Mesendoderm (in vitro differentiated cells): ENCODE measurements around the gene MRPL33. TPM values are rescaled to one million over a fixed set of nuclear protein-coding genes. Genes with fewer than 3 reads are reported as not detected.

ENCODE experiments used
- DNase-seq: peaks from one replicate; pipeline ENCODE4 v3.0.0; 2013
- H2AK5ac ChIP-seq: 2 replicates; pipeline ENCODE4 v1.6.1; 2013; ENCODE audit warnings: low read length, inconsistent platforms
- H2BK120ac ChIP-seq: 2 replicates; pipeline ENCODE4 v1.6.1; 2013; ENCODE audit warnings: low read depth, mild to moderate bottlenecking, low read length, moderate library complexity, mixed read lengths
- H2BK15ac ChIP-seq: replicated peaks from 2 replicates; pipeline ENCODE4 v1.6.1; 2013; ENCODE audit warnings: low read depth, mild to moderate bottlenecking, moderate library complexity
- H2BK5ac ChIP-seq: 2 replicates; pipeline ENCODE4 v1.6.1; 2013; ENCODE audit warnings: low read length, inconsistent platforms
- H3K18ac ChIP-seq: 2 replicates; pipeline ENCODE4 v1.6.1; 2013; ENCODE audit warnings: mild to moderate bottlenecking, low read length, mixed read lengths
- H3K23ac ChIP-seq: one replicate; pipeline ENCODE4 v1.6.1; 2013; ENCODE audit warnings: low read length
- H3K27ac ChIP-seq: 2 replicates; pipeline ENCODE4 v1.5.1; 2013; ENCODE audit warnings: low read depth, mild to moderate bottlenecking, inconsistent platforms, low read length, moderate library complexity
- H3K27me3 ChIP-seq: 2 replicates; pipeline ENCODE4 v1.6.1; 2013; ENCODE audit warnings: low read length, control low read depth, mild to moderate bottlenecking, inconsistent platforms; ENCODE audit not compliant: insufficient read depth, poor library complexity
- H3K36me3 ChIP-seq: 2 replicates; pipeline ENCODE4 v1.6.1; 2013; ENCODE audit warnings: low read length, inconsistent platforms; ENCODE audit not compliant: control insufficient read depth, insufficient read depth
- H3K4ac ChIP-seq: one replicate; pipeline ENCODE4 v1.6.1; 2013; ENCODE audit warnings: low read depth, mild to moderate bottlenecking, low read length, moderate library complexity
- H3K4me1 ChIP-seq: 2 replicates; pipeline ENCODE4 v1.6.1; 2013; ENCODE audit warnings: low read depth, low read length, inconsistent platforms; ENCODE audit not compliant: control insufficient read depth
- H3K4me2 ChIP-seq: 2 replicates; pipeline ENCODE4 v1.6.1; 2013; ENCODE audit warnings: low read length
- H3K4me3 ChIP-seq: 2 replicates; pipeline ENCODE4 v1.5.1; 2013; ENCODE audit warnings: mild to moderate bottlenecking, low read length
- H3K56ac ChIP-seq: one replicate; pipeline ENCODE4 v1.6.1; 2013; ENCODE audit warnings: low read length
- H3K79me1 ChIP-seq: 2 replicates; pipeline ENCODE4 v1.6.1; 2013; ENCODE audit warnings: low read length, inconsistent platforms
- H3K79me2 ChIP-seq: 2 replicates; pipeline ENCODE4 v1.6.1; 2013; ENCODE audit warnings: mild to moderate bottlenecking, low read length; ENCODE audit not compliant: control insufficient read depth, insufficient read depth
- H3K9ac ChIP-seq: 2 replicates; pipeline ENCODE4 v1.6.1; 2013; ENCODE audit warnings: low read length, inconsistent platforms
- H4K5ac ChIP-seq: one replicate; pipeline ENCODE4 v1.6.1; 2013; ENCODE audit warnings: low read length
- H4K8ac ChIP-seq: one replicate; pipeline ENCODE4 v1.6.1; 2013; ENCODE audit warnings: low read depth, mild to moderate bottlenecking, control low read depth, low read length, moderate library complexity
- WGBS: extraction: QIAGEN DNeasy Blood & Tissue Kit; methylation state at CpG from one replicate; pipeline ENCODE4 v1.1.7; 2013; ENCODE audit warnings: low lambda C conversion rate, missing lambda C conversion rate; ENCODE audit not compliant: insufficient coverage; ENCODE audit errors: extremely low coverage; 5-methylcytosine and 5-hydroxymethylcytosine counted together
- polyA plus RNA-seq, 2 experiments: library from polyadenylated mRNA; stranded (reverse); fragments of 200-250 nt; gene quantifications; one replicate each; pipeline ENCODE4 v1.2.3, GENCODE V29; 2013

Gene MRPL33
- polyA plus RNA-seq (2013, experiment 1 of 2): 299 TPM
- polyA plus RNA-seq (2013, experiment 2 of 2): 308 TPM

DNA sequence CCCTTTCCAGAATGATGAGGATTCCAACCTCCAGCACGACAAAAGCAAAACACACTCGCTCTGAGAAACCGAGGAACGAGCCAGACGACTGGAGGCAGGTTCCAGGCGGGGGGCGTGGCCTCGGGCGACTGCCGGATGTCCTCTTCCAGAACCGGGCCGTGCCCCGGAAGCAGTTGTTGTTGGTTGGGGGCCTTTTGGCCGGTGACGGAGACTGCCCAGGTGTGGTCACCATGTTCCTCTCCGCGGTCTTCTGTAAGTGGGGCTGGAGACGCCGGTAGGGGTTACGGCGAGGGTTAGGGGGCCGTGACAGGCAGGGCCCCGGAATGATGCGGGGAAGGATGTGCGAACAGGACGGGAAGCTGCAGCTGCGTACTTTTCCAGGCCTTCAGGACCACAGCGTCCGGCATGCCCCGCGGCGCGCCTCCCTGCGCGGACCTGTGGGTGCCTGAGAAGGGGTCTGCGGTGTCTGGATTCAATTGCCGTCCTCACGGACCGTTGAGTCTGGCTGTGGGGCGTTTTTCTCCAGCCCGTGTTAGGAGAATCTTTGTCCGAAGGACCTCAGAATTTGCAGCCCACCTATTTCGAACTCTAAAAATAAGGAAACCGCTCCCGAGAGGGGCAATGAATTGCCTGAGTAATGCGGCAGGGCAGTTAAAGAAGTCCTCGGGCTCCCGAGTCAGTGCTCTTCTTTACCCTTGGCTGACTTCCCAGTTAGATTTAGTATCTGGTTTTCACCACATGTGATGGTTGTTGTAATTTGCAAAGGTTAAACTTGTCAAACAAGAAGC lies at the start of gene MRPL33:
Gene MRPL33 (plus strand): TSS at position 172 of the 788 bp plus-strand sequence. CDS start 59 bp downstream, at position 231.
- Histone ChIP-seq H3K36me3 (no peaks in the 10 kb centered on the region), H3K4me3 (peak within 1 kb of the TSS; percentile 90), H2AK5ac (no peak within 1 kb of the TSS), H2BK120ac (no peak within 1 kb of the TSS), H3K56ac (peak within 1 kb of the TSS; percentile 98), H3K9ac (peak within 1 kb of the TSS; percentile 95), H3K4me1 (peaks cover 3% of the 10 kb centered on the region), H3K79me1 (peaks cover 9% of the 10 kb centered on the region), H3K23ac (peak within 1 kb of the TSS; percentile 51), H3K18ac (peak within 1 kb of the TSS; percentile 24), H3K27me3 (no peaks in the 10 kb centered on the region), H3K4ac (peak within 1 kb of the TSS; percentile 75), H2BK5ac (peak within 1 kb of the TSS; percentile 95), H3K4me2 (peak within 1 kb of the TSS; percentile 89), H3K79me2 (peaks cover 33% of the 10 kb centered on the region), H3K27ac (peak within 1 kb of the TSS; percentile 64), H2BK15ac (no peak within 1 kb of the TSS), H4K5ac (no peak within 1 kb of the TSS), H4K8ac (peak within 1 kb of the TSS; percentile 28)
- whole genome bisulfite sequencing: no CpG with 5 or more reads among the region's 48 CpGs
- DNase-seq: peak; percentile 96

DNA sequence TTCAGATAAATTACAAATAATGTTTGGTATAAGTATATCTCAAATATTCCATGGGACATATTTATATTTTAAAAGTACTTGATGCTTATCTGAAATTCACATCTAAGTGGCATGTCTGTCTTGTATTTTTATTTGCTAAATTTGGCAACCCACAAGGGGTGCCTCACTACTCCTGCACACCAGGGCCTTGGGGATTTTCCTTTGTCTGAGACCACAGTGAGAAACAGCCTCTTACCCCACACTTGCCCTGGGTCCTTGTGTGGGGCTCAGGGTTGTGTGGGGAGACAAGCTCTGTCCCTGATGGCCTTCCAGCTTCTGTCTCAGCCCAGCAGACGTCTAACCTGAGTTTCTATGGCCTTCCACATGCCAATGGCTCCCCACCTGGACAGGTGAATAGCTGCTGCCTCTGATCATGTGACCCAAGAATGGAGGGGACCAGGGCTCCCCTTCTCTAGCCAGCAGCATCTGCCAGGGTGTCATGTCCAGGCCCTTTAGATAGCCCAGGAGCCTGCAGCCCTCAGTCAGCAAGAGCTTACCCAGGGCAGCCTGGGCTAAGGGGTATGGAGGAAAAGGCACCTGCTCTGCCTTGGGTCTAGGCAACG lies 49.5 kb upstream of the MRPL33 start:
- Histone ChIP-seq H3K4me1 (no peaks in the 10 kb centered on the region), H3K27ac (no peak overlapping the region), H3K18ac (no peak overlapping the region), H2BK5ac (no peak overlapping the region), H2BK15ac (no peak overlapping the region), H3K9ac (no peak overlapping the region), H3K56ac (no peak overlapping the region), H3K4ac (no peak overlapping the region), H2BK120ac (no peak overlapping the region), H4K5ac (no peak overlapping the region), H3K36me3 (no peaks in the 10 kb centered on the region), H3K79me2 (no peaks in the 10 kb centered on the region), H3K4me2 (no peak overlapping the region), H2AK5ac (no peak overlapping the region), H3K79me1 (no peaks in the 10 kb centered on the region), H3K27me3 (no peaks in the 10 kb centered on the region), H4K8ac (no peak overlapping the region), H3K23ac (no peak overlapping the region), H3K4me3 (no peak overlapping the region)
- WGBS: no CpG with 5 or more reads among the region's 2 CpGs
- no peak for DNase-seq

DNA sequence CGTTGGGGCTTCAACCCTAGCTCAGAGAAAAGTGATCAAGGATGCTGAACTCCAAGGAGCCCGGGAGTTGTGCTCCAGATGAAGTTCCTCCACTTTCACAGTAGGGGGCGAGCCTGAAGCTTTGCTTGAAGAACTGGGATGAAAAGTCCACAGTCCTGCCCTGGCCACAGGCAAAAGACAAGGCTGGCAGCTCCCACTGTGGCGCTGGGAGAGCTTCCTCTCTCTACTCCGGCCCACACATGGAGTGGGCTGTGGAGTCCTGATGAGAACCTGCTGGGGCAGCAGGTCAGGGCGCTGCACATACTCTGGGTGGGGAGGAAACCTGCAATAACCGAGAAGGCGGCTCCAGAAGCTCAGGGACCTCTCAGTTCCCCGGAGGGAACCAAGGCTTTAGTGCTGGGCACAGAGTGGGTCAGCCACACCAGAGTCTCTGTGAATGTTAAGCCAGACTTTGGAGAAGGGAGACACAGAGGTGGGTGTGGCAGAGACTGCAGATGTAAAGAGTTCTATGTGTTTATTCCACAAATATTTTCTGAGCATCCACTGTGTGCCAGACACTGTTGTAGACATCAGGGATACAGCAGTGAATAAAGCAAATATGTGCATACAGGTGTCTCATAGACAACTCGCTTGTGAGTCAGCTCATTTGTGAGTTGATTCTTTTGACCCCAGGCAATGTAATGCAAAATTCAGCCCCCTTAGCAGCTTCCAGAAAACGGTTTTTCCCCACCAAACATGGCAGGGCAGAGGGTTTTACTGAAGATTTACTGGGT lies 48.0 kb upstream of the MRPL33 start:
- no peaks in the 10 kb centered on the region for H3K79me1 ChIP-seq
- H3K56ac ChIP-seq: no peak overlapping the region
- no peak overlapping the region for H2BK5ac ChIP-seq
- no peaks in the 10 kb centered on the region for H3K27me3 ChIP-seq
- DNase-seq: peak; percentile 84
- no peak overlapping the region for H3K4me2 ChIP-seq
- H2BK15ac ChIP-seq: no peak overlapping the region
- no peaks in the 10 kb centered on the region for H3K4me1 ChIP-seq
- no peak overlapping the region for H3K23ac ChIP-seq
- H3K4ac ChIP-seq: no peak overlapping the region
- no CpG with 5 or more reads among the region's 11 CpGs for WGBS
- no peaks in the 10 kb centered on the region for H3K79me2 ChIP-seq
- H4K5ac ChIP-seq: no peak overlapping the region
- no peak overlapping the region for H3K4me3 ChIP-seq
- no peak overlapping the region for H2BK120ac ChIP-seq
- no peak overlapping the region for H4K8ac ChIP-seq
- no peak overlapping the region for H3K18ac ChIP-seq
- no peak overlapping the region for H3K27ac ChIP-seq
- no peaks in the 10 kb centered on the region for H3K36me3 ChIP-seq
- no peak overlapping the region for H3K9ac ChIP-seq
- H2AK5ac ChIP-seq: no peak overlapping the region

DNA sequence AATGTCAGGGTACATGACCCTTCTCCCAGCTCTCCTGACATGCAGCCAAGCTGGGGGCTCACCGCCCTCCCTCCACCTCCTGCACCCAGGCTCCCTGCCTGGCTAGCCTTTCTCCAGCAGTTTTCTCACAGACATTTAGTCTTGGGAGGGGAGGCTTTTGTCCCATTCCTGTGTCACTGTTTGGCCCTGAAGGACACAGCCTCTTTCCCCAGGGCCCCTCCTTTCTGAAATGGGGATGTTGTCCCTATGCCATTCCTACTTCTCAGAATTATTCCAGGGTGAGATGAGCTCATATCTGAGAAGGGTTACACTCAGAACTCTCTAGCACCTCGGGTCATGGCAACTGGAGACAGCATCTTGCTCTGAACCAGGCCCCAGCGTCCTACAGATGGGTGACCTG lies 47.3 kb upstream of the MRPL33 start:
- no peak overlapping the region for H3K4me2 ChIP-seq
- no peak overlapping the region for H3K18ac ChIP-seq
- no CpG with 5 or more reads among the region's 3 CpGs for WGBS
- H3K36me3 ChIP-seq: no peaks in the 10 kb centered on the region
- no peak overlapping the region for H2BK15ac ChIP-seq
- DNase-seq: no peak
- H2AK5ac ChIP-seq: no peak overlapping the region
- no peak overlapping the region for H4K5ac ChIP-seq
- no peaks in the 10 kb centered on the region for H3K4me1 ChIP-seq
- H3K79me2 ChIP-seq: no peaks in the 10 kb centered on the region
- no peak overlapping the region for H3K23ac ChIP-seq
- H3K27me3 ChIP-seq: no peaks in the 10 kb centered on the region
- no peaks in the 10 kb centered on the region for H3K79me1 ChIP-seq
- no peak overlapping the region for H2BK5ac ChIP-seq
- H3K9ac ChIP-seq: no peak overlapping the region
- H3K56ac ChIP-seq: no peak overlapping the region
- H2BK120ac ChIP-seq: no peak overlapping the region
- H4K8ac ChIP-seq: no peak overlapping the region
- no peak overlapping the region for H3K4me3 ChIP-seq
- H3K4ac ChIP-seq: no peak overlapping the region
- no peak overlapping the region for H3K27ac ChIP-seq

DNA sequence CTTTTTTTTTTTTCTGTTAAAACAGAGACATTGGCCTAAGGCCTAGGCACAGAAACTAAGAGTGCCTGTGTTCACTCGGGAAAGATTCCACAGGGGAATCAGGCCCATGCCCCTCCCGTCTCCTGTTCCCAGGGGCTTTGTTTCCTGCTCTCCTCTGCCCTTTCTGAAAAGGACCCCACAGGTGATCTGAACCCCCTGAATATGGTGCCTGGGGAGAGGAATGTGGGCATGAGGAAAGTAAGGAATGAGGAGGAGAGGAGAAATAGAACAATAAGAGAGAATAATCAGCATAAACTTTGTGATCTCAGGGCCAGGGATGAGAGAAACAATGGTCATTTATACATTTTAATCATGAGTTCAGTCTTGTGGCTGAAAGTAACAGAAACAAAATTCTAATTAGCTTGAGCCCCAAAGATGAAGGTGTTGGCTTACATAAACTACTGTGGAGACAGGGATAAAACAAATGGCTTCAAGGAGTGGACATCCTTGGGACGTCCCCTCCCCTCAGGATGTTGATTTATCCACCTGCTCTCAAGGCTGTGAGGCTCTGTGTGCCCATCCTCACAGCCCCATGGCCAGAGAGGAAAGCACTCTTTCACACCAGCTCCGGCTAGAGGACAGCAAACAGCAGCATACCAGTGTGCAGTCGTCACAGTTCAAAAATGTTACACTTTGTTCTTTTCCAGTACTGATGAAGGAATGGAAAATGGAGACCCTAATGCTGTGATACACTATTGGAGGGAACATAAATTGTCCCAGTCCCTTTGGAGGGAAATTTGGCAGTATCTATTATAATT lies 46.4 kb upstream of the MRPL33 start:
- no peaks in the 10 kb centered on the region for H3K36me3 ChIP-seq

More for the DNA sequence above, 46.4 kb upstream of the MRPL33 start:
- H3K27ac ChIP-seq: no peak overlapping the region
- H3K4ac ChIP-seq: no peak overlapping the region
- H3K56ac ChIP-seq: no peak overlapping the region
- H3K79me1 ChIP-seq: no peaks in the 10 kb centered on the region
- H3K79me2 ChIP-seq: no peaks in the 10 kb centered on the region
- no peak overlapping the region for H3K18ac ChIP-seq
- no peak overlapping the region for H3K9ac ChIP-seq
- H2BK15ac ChIP-seq: no peak overlapping the region
- H2AK5ac ChIP-seq: no peak overlapping the region
- H2BK120ac ChIP-seq: no peak overlapping the region
- no CpG with 5 or more reads among the region's 5 CpGs for WGBS
- no peak overlapping the region for H4K8ac ChIP-seq
- no peaks in the 10 kb centered on the region for H3K27me3 ChIP-seq
- H3K4me2 ChIP-seq: no peak overlapping the region
- no peak overlapping the region for H3K4me3 ChIP-seq
- H4K5ac ChIP-seq: no peak overlapping the region
- H3K4me1 ChIP-seq: no peaks in the 10 kb centered on the region
- H2BK5ac ChIP-seq: no peak overlapping the region
- DNase-seq: no peak
- no peak overlapping the region for H3K23ac ChIP-seq
